ENCODE measurements around the gene NTSR1. TPM values are rescaled to one million over a fixed set of nuclear protein-coding genes. Genes with fewer than 3 reads are reported as not detected.
A peak's percentile ranks its signal among the peaks of the same experiment; 100 is the strongest.

NTSR1 gene
- polyA plus RNA-seq, 1 donor: 0.10 TPM

GRCh38 chr20:62805155-62805710 is 96.6 kb downstream of the NTSR1 start:
- no peak for DNase-seq

DNA sequence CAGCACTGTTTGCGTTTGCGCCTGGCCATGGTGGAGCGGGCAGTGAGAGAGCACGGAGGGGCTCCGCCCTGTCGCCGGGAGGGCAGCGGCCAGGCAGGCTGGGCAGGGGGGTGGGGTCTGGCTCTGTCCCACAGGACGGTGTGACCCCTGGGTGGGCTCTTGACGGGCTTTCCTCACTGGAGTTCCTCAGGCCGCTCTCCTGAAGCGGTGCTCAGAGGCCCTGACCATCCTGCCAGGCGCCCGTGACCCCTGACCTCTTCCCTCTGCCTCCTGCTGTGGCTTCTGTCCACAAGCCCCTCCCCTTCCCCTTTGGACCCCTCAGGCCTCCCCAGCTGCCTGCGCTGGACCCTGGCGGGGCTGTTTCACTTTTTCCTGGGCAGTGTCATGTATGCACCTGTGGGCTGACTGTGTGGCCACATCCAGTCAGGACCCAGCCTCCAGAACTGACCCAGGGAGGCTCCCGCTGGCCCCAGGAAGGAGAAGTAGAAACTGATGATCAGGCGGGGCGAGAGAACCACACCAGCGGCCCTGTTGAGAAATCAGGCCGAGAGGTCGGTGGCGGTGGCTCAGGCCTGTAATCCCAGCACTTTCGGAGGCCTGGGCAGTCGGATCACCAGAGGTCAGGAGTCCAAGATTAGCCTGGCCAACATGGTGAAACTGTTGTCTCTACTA is 97.2 kb downstream of the NTSR1 start:
- no peak for DNase-seq

GRCh38 chr20:62806383-62807050 is 97.9 kb downstream of the NTSR1 start:
- no peak for DNase-seq

GRCh38 chr20:62807444-62808210 is 99.0 kb downstream of the NTSR1 start:
- no peak for DNase-seq

DNA sequence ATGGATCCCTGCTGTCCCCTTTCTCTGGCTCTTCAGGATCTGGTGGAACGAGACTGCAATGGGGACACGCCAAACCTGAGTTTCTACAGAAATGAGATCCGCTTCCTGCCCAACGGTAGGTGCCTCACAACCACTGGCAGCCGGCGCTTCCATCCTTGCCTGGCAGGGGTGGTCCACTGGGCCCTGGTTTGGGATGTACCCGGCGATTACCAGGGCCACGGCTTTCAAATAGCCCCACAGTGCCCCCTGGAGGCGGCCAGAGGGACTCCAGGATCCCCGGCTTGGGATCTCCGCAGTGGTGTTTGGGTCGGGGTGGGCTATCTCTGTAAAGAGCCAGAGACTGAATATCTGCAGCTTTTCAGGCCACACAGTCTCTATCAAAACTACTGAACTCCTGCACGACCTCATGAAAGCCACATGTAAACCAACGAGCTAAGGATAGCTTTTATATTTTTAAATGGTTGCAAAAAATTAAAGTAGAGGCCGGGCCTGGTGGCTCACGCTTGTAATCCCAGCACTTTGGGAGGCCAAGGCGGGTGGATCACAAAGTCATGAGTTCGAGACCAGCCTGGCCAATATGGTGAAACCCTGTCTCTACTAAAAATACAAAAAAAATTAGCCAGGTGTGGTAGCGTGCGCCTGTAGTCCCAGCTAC is 99.7 kb downstream of the NTSR1 start:
- peak; percentile 61 for DNase-seq

GRCh38 chr20:62809530-62810428 is 101.1 kb downstream of the NTSR1 start:
- DNase-seq: no peak

- no peak for DNase-seq
Observed at GRCh38 chr20:62811320-62811719, 102.7 kb downstream of the NTSR1 start.

- no peak for DNase-seq
Observed at GRCh38 chr20:62811720-62812119, 103.1 kb downstream of the NTSR1 start.

Other genes starting within 250 kb of the NTSR1 start
- gene GATA5, start 232.8 kb upstream of the NTSR1 start, polyA plus RNA-seq (ENCODE audit: insufficient read length): 0.08 TPM
- 0.26 TPM for gene SLCO4A1, start 66.3 kb upstream of the NTSR1 start, polyA plus RNA-seq (ENCODE audit: insufficient read length)
- 9.1 TPM for gene MRGBP, start 87.6 kb downstream of the NTSR1 start, polyA plus RNA-seq (ENCODE audit: insufficient read length)
- gene OGFR, start 96.0 kb downstream of the NTSR1 start, polyA plus RNA-seq (ENCODE audit: insufficient read length): 21.9 TPM
- gene COL9A3, start 108.2 kb downstream of the NTSR1 start, polyA plus RNA-seq (ENCODE audit: insufficient read length): 10.6 TPM
- 8.8 TPM for gene TCFL5, start 153.0 kb downstream of the NTSR1 start, polyA plus RNA-seq (ENCODE audit: insufficient read length)
- gene DIDO1, start 217.7 kb downstream of the NTSR1 start, polyA plus RNA-seq (ENCODE audit: insufficient read length): 40.0 TPM
- 30.3 TPM for gene GID8, start 229.3 kb downstream of the NTSR1 start, polyA plus RNA-seq (ENCODE audit: insufficient read length)
- 1.7 TPM for gene SLC17A9, start 243.9 kb downstream of the NTSR1 start, polyA plus RNA-seq (ENCODE audit: insufficient read length)